K562 (cell line): ENCODE results near the gene PAQR4. TPM values are rescaled to one million over a fixed set of nuclear protein-coding genes. Genes with fewer than 3 reads are reported as not detected.

Source experiments
- ARHGAP35 ChIP-seq: fragments of 450-650 bp; IDR thresholded peaks from 2 replicates; pipeline ENCODE4 v1.6.1; 2018; ENCODE audit not compliant: partially characterized antibody
- ARID1B ChIP-seq: fragments of 450-650 bp; IDR thresholded peaks from 2 replicates; pipeline ENCODE4 v1.6.1; 2016; ENCODE audit warnings: antibody characterized with exemption, mild to moderate bottlenecking, inconsistent platforms
- CBX1 ChIP-seq: sonication (generic); IDR thresholded peaks from 2 replicates; pipeline ENCODE4 v1.6.1; 2016; ENCODE audit warnings: antibody characterized with exemption, low read depth, mild to moderate bottlenecking
- CTCF ChIP-seq, 3 experiments: IDR thresholded peaks in 2 of 3; conservative IDR thresholded peaks in 1 of 3; 2 replicates each; pipeline ENCODE4 v1.5.1; 2011 to 2012; ENCODE audit warnings: low read length in 3 of 3, mild to moderate bottlenecking in 3 of 3, control low read depth in 2 of 3, improper control_type of control experiment in 1 of 3, inconsistent platforms in 1 of 3, low read depth in 1 of 3, mixed read lengths in 1 of 3, moderate library complexity in 1 of 3; ENCODE audit not compliant: insufficient read depth in 2 of 3
- FOXA3 ChIP-seq, 2 experiments: fragments of 450-650 bp in 1 of 2; sonication (generic) in 1 of 2; formaldehyde crosslinking; IDR thresholded peaks in 1 of 2; conservative IDR thresholded peaks in 1 of 2; 2 replicates each; pipeline versions ENCODE4 v1.4.0 to v1.8.0; 2020 to 2022; ENCODE audit warnings: mild to moderate bottlenecking in 2 of 2, missing genetic modification reagents in 1 of 2
- FOXM1 ChIP-seq, 2 experiments: fragments of 450-650 bp in 1 of 2; sonication (generic) in 1 of 2; formaldehyde crosslinking in 1 of 2; IDR thresholded peaks; 2 replicates each; pipeline versions ENCODE4 v1.6.1 to v1.9.0; 2017 to 2022; ENCODE audit warnings: low read depth in 2 of 2, mild to moderate bottlenecking in 2 of 2, missing genetic modification reagents in 1 of 2, moderate library complexity in 1 of 2
- HCFC1 ChIP-seq: IDR thresholded peaks from 2 replicates; pipeline ENCODE4 v1.6.1; 2012; ENCODE audit warnings: low read depth, low read length, improper control_type of control experiment
- HOXB6 ChIP-seq: fragments of 250-450 bp; sonication (Bioruptor Pico); IDR thresholded peaks from 2 replicates; pipeline ENCODE4 v1.5.1; 2022; ENCODE audit warnings: mild to moderate bottlenecking, borderline replicate concordance
- HSF4 ChIP-seq: fragments of 250-450 bp; sonication (Bioruptor Pico); IDR thresholded peaks from 2 replicates; pipeline ENCODE4 v2.1.2; 2022; ENCODE audit warnings: mild to moderate bottlenecking, moderate library complexity, borderline replicate concordance
- KAT8 ChIP-seq: fragments of 450-650 bp; IDR thresholded peaks from 2 replicates; pipeline ENCODE4 v1.6.1; 2016; ENCODE audit warnings: low read depth, mild to moderate bottlenecking
- KLF1 ChIP-seq: fragments of 450-650 bp; IDR thresholded peaks from 2 replicates; pipeline ENCODE4 v1.6.1; 2016; ENCODE audit warnings: missing genetic modification characterization, missing compliant biosample characterization
- MCM2 ChIP-seq: fragments of 450-650 bp; IDR thresholded peaks from 2 replicates; pipeline ENCODE4 v1.6.1; 2017; ENCODE audit warnings: low read depth, mild to moderate bottlenecking
- NFIX ChIP-seq: fragments of 250-450 bp; sonication (Bioruptor Pico); IDR thresholded peaks from 2 replicates; pipeline ENCODE4 v1.4.0; 2020; ENCODE audit warnings: low read depth, mild to moderate bottlenecking, moderate library complexity
- NR3C1 ChIP-seq: sonication (generic); formaldehyde crosslinking; IDR thresholded peaks from 2 replicates; pipeline ENCODE4 v1.8.1; 2022; ENCODE audit warnings: missing genetic modification reagents
- PATZ1 ChIP-seq: fragments of 250-450 bp; sonication (Bioruptor Pico); IDR thresholded peaks from 2 replicates; pipeline ENCODE4 v1.5.0; 2020; ENCODE audit warnings: mild to moderate bottlenecking, borderline replicate concordance
- PKNOX1 ChIP-seq: fragments of 450-650 bp; IDR thresholded peaks from 2 replicates; pipeline ENCODE4 v1.6.1; 2016
- POLR3A ChIP-seq: IDR thresholded peaks from 2 replicates; pipeline ENCODE4 v1.6.1; 2011; ENCODE audit warnings: borderline replicate concordance, mild to moderate bottlenecking, moderate library complexity; ENCODE audit not compliant: insufficient read length, insufficient read depth; ENCODE audit errors: extremely low read depth
- PTRF ChIP-seq: fragments of 450-650 bp; IDR thresholded peaks from 2 replicates; pipeline ENCODE4 v1.6.1; 2016; ENCODE audit warnings: mild to moderate bottlenecking, missing genetic modification characterization, missing compliant biosample characterization
- RBFOX2 ChIP-seq: fragments of 200-400 bp; formaldehyde crosslinking; IDR thresholded peaks from 2 replicates; pipeline ENCODE4 v1.6.1; 2017; ENCODE audit warnings: low read depth, mild to moderate bottlenecking, low read length, moderate library complexity
- RFX1 ChIP-seq: fragments of 450-650 bp; IDR thresholded peaks from 2 replicates; pipeline ENCODE4 v1.6.1; 2016; ENCODE audit warnings: mild to moderate bottlenecking, moderate library complexity
- SNIP1 ChIP-seq: fragments of 450-650 bp; IDR thresholded peaks from 2 replicates; pipeline ENCODE4 v1.7.1; 2017; ENCODE audit warnings: low read depth, mild to moderate bottlenecking
- TARDBP ChIP-seq: fragments of 450-650 bp; IDR thresholded peaks from 2 replicates; pipeline ENCODE4 v1.6.1; 2016
- ZC3H11A ChIP-seq: IDR thresholded peaks from 2 replicates; pipeline ENCODE4 v1.6.1; 2012; ENCODE audit warnings: low read depth, low read length, improper control_type of control experiment
- ZZZ3 ChIP-seq: fragments of 450-650 bp; IDR thresholded peaks from 2 replicates; pipeline ENCODE4 v1.6.1; 2016; ENCODE audit warnings: antibody characterized with exemption, mild to moderate bottlenecking, moderate library complexity
- polyA plus RNA-seq, 8 experiments: library from polyadenylated mRNA; depleted of rRNA in 4 of 8; stranded (reverse) in 5 of 8; unstranded in 3 of 8; fragments of >200 nt; fragmentation: Nextera tagmentation in 2 of 8; fragmentation: Illumina TruSeq in 1 of 8; extraction: Ambion mirVana in 2 of 8; extraction: Trizol in 1 of 8; gene quantifications; 2 replicates each; pipeline versions ENCODE4 v1.2.1 to v1.2.3, GENCODE V29; 2011 to 2014; ENCODE audit warnings: inconsistent platforms in 1 of 8, missing spikeins in 1 of 8
- total RNA-seq, 7 experiments: library from RNA; depleted of rRNA in 6 of 7; stranded (reverse); fragments of >200 nt in 6 of 7; fragmentation: Illumina TruSeq in 2 of 7; extraction: Trizol in 2 of 7; gene quantifications; 2 replicates each; pipeline versions ENCODE4 v1.2.1 to v1.2.3, GENCODE V29; 2011 to 2021; ENCODE audit warnings: low replicate concordance in 1 of 7

Gene PAQR4
- total and polyA plus RNA-seq, 9 of the 15 experiments (the other 6 are each of a cell fraction or from before 2014, with no cell fraction given): 0.62 to 40.4 (median 19.5) TPM

GRCh38 chr16:3015865-3016521, 46.8 kb downstream of the PAQR4 start (continued):
- TF ChIP-seq KLF1 (tag) (no peak), FOXA3 (CRISPR knock-in tag; conservative IDR thresholded peaks at IDR 0.05 in 1 of 2, IDR thresholded peaks at IDR 0.05 in 1 of 2) (no peak), ZC3H11A (no peak), SNIP1 (no peak), NR3C1 (CRISPR knock-in tag) (no peak), ARID1B (peak; percentile 57), FOXM1 (IDR thresholded peaks at IDR 0.05; ENCODE audit: low read depth) (no peak), FOXM1 (CRISPR knock-in tag; IDR thresholded peaks at IDR 0.05; ENCODE audit: low read depth) (no peak), ARHGAP35 (no peak), TARDBP (no peak), NFIX (CRISPR knock-in tag) (no peak), HCFC1 (no peak), CTCF (IDR thresholded peaks at IDR 0.05 in 2 of 3, conservative IDR thresholded peaks at IDR 0.05 in 1 of 3; ENCODE audit: insufficient read depth in 2 of 3, low read depth in 1 of 3, low read length in 3 of 3) (no peak), PTRF (no peak), HSF4 (CRISPR knock-in tag) (no peak), MCM2 (no peak), RBFOX2 (no peak), POLR3A (no peak), CBX1 (no peak), RFX1 (no peak), ZZZ3 (no peak), PKNOX1 (peak; percentile 75), PATZ1 (CRISPR knock-in tag) (no peak), KAT8 (no peak), HOXB6 (CRISPR knock-in tag) (no peak)
